ENCODE results near the gene SPG11. TPM values are rescaled to one million over a fixed set of nuclear protein-coding genes. Genes with fewer than 3 reads are reported as not detected.
A peak's percentile ranks its signal among the peaks of the same experiment; 100 is the strongest.

The SPG11 gene
- total RNA-seq, 1 experiment from 2014 or later = 38.3 TPM

DNA sequence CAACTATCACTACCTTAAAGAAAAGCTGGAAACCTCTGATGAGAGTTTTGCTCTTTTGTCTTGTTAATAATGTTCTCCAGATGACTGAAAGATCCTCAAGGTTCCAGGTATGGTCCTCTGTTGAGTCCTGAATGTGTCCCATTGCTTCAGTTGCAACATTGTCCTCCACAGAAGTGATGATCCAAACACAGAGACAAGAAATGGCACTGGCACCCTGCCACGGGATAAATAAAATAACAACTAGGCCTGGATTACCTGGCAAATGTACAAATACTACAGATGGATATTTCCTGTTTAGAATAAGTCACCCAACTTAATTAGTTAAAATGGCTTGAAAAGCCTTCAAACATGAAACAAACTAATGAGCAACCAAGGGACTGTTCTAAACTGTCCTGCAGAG is 68.2 kb downstream of the SPG11 start:
- peaks cover 9 to 47% (median 45%) of the 10 kb centered on the region in 3 experiments; a peak in 6 of 7 replicates for H3K36me3 Mint-ChIP-seq (ENCODE audit: insufficient read depth in 1 of 3, low read depth in 3 of 3)
- H3K9me3 Mint-ChIP-seq = no peaks in the 10 kb centered on the region

More for the DNA sequence above, 68.2 kb downstream of the SPG11 start:
- Histone ChIP-seq H3K56ac (ENCODE audit: insufficient read length, low read depth, low read length) (no peak overlapping the region), H3K18ac (ENCODE audit: insufficient read length, low read depth, low read length) (no peak overlapping the region), H2BK12ac (ENCODE audit: insufficient read length, low read depth, low read length) (no peak overlapping the region), H2BK5ac (ENCODE audit: insufficient read length, low read length) (no peak overlapping the region), H2AFZ (ENCODE audit: low read length) (no peak overlapping the region), H3K23me2 (ENCODE audit: insufficient read length, low read depth, low read length, poor library complexity, severe bottlenecking) (no peaks in the 10 kb centered on the region), H3T11ph (ENCODE audit: low read length) (no peak overlapping the region), H3K9ac (ENCODE audit: extremely low read depth, insufficient read length, low read length) (no peak overlapping the region), H3K79me1 (ENCODE audit: insufficient read depth, low read depth, low read length, poor library complexity, severe bottlenecking) (no peaks in the 10 kb centered on the region), H4K91ac (ENCODE audit: insufficient read length, low read depth, low read length) (no peak overlapping the region), H4K5ac (ENCODE audit: insufficient read length, low read depth, low read length) (no peak overlapping the region), H2BK15ac (ENCODE audit: low read depth, low read length) (no peak overlapping the region), H3K4me1 (ENCODE audit: insufficient read depth, low read length) (no peaks in the 10 kb centered on the region; the same call in 1 of the 2 replicates), H3K14ac (ENCODE audit: insufficient read depth, low read length) (no peak overlapping the region), H3K4me2 (ENCODE audit: insufficient read depth, insufficient read length, low read length) (no peak overlapping the region), H3K4ac (ENCODE audit: low read depth, low read length) (no peak overlapping the region), H2BK120ac (ENCODE audit: low read depth, low read length, poor library complexity, severe bottlenecking) (no peak overlapping the region), H3K27me3 (ENCODE audit: insufficient read depth, low read length) (no peaks in the 10 kb centered on the region), H2AK5ac (ENCODE audit: insufficient read length, low read length) (no peak overlapping the region), H3K9me3 (ENCODE audit: control insufficient read depth, low read depth, low read length) (no peaks in the 10 kb centered on the region), H4K20me1 (ENCODE audit: control insufficient read depth, insufficient read depth, insufficient read length) (no peaks in the 10 kb centered on the region), H3K23ac (ENCODE audit: insufficient read length, low read depth, low read length) (no peak overlapping the region), H3K27ac (ENCODE audit: insufficient read length, low read depth, low read length) (no peak overlapping the region), H4K8ac (replicated peaks; ENCODE audit: insufficient read length, low read depth, low read length) (no peak overlapping the region), H2BK20ac (ENCODE audit: low read depth, low read length, poor library complexity, severe bottlenecking) (no peak overlapping the region), H3K79me2 (ENCODE audit: insufficient read depth, low read length) (no peaks in the 10 kb centered on the region)
- Mint-ChIP-seq H3K4me3 (no peak overlapping the region), H3K27me3 (ENCODE audit: low read depth) (no peaks in the 10 kb centered on the region), H3K27ac (peak overlapping the region in 1 of 3 experiments; percentile 68; a peak in 2 of 7 replicates), H3K4me1 (no peaks in the 10 kb centered on the region)
- TF ChIP-seq CTCF (conservative IDR thresholded peaks at IDR 0.05) = no peak
- DNase-seq = no peak
- WGBS (ENCODE audit: extremely low coverage, insufficient read length, low lambda C conversion rate) = no CpG with 5 or more reads among the region's 1 CpG
